ENCODE measurements around the gene TMEM45A.

DNA sequence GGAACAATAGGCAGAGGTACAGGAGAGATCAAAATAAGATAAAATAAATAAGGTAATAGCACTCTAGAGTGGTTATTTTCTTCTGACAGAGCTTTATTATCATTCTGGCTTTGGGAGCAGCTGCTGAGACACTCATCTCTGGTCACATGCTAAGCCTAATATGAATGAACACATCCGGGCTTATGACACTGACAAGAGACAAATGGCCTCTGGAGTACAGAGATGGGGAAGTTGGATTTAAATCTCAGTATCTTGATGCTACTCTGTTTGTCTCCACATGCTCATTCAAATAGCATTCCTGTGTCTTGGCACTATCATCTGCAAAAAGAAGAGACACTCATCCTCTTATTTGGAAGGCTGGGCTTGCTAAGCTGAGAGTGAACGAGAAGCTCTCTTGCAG is 55.6 kb downstream of the TMEM45A start:
- no peak for TF ChIP-seq POLR2A (IDR thresholded peaks at IDR 0.05)
- TF ChIP-seq, protein P1, sequence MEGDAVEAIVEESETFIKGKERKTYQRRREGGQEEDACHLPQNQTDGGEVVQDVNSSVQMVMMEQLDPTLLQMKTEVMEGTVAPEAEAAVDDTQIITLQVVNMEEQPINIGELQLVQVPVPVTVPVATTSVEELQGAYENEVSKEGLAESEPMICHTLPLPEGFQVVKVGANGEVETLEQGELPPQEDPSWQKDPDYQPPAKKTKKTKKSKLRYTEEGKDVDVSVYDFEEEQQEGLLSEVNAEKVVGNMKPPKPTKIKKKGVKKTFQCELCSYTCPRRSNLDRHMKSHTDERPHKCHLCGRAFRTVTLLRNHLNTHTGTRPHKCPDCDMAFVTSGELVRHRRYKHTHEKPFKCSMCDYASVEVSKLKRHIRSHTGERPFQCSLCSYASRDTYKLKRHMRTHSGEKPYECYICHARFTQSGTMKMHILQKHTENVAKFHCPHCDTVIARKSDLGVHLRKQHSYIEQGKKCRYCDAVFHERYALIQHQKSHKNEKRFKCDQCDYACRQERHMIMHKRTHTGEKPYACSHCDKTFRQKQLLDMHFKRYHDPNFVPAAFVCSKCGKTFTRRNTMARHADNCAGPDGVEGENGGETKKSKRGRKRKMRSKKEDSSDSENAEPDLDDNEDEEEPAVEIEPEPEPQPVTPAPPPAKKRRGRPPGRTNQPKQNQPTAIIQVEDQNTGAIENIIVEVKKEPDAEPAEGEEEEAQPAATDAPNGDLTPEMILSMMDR (IDR thresholded peaks at IDR 0.05) = no peak
